BLaER1 treated with 17β-estradiol and CSF1 and Interleukin-3, amounts not matched to agents 10 nM and 100 nM (cell line): ENCODE data around the gene PLK5.

Experiments used
- H3K27ac ChIP-seq, 11 experiments: shearing (Covaris generic); formaldehyde crosslinking; 2 replicates each; pipeline ENCODE4 v1.8.1; 2022
- H3K27me3 ChIP-seq, 11 experiments: shearing (Covaris generic); formaldehyde crosslinking; 2 replicates each; pipeline ENCODE4 v1.8.1; 2022
- H3K36me3 ChIP-seq, 11 experiments: shearing (Covaris generic); formaldehyde crosslinking; 2 replicates each; pipeline ENCODE4 v1.8.1; 2022
- H3K4me1 ChIP-seq, 10 experiments: shearing (Covaris generic); formaldehyde crosslinking; 2 replicates each; pipeline ENCODE4 v1.8.1; 2022
- H3K4me2 ChIP-seq, 11 experiments: shearing (Covaris generic); formaldehyde crosslinking; 2 replicates each; pipeline ENCODE4 v1.8.1; 2022
- H3K4me3 ChIP-seq, 10 experiments: shearing (Covaris generic); formaldehyde crosslinking; 2 replicates each; pipeline ENCODE4 v1.8.1; 2022
- H3K9ac ChIP-seq, 11 experiments: shearing (Covaris generic); formaldehyde crosslinking; 2 replicates each; pipeline ENCODE4 v1.8.1; 2022
- H3K9me3 ChIP-seq, 11 experiments: shearing (Covaris generic); formaldehyde crosslinking; replicated peaks in 1 of 11; 2 replicates each; pipeline ENCODE4 v1.8.1; 2022
- H4K20me1 ChIP-seq, 11 experiments: shearing (Covaris generic); formaldehyde crosslinking; 2 replicates each; pipeline ENCODE4 v1.8.1; 2022
- Cebpa-rat ChIP-seq, 11 experiments: shearing (Covaris generic); IDR thresholded peaks; 2 replicates each; pipeline ENCODE4 v1.8.1; 2022

The PLK5 gene

DNA sequence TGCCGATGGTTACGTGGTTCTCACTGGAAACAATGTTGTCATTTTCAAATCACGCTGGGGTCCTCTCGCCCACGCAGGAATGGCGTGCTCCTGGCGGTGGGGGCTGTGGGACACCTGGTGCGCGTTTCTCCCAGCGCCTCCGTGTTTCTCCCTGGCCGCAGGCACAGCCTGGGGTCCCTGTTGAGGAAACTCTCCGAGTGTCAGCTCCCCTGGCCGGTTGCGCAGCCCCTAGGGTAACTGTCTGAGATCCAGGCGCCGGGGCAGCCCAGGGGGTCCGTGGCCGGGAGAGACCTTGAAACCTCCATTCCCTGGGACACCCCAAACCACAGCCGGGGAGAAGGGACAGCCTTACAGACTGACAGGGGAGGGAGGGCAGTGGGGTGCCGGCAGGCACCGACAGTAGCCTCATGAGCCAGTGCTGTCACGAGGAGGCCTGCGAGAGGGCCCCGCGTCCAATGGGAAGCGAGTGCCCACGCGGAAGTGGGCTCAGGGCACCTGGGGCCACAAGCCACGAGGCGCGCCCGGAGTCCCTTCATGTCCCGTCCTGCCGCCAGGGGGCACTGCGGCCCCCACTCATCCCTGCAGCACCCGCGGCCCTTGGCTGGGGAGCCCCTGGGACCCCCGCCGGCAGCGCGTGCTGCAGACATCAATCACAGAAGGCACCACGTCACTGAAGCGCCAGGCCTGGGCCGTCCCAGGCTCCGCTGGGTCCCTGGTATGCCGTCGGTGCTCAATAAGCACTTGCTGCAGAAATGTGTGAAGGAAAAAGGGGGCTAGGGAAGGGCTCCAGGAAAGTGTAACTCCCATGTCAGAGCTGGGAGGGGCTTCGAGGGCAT lies 20.6 kb upstream of the PLK5 start:
- Histone ChIP-seq H3K9me3 (peaks cover 0 to 25% (median 9%) of the 10 kb centered on the region in 11 experiments; a peak in 15 of 22 replicates), H3K4me2 (peak overlapping the region; percentile 19 to 80 (median 53); a peak in 21 of 22 replicates), H3K36me3 (no peaks in the 10 kb centered on the region), H3K4me1 (peaks cover 16 to 40% (median 23%) of the 10 kb centered on the region in 10 experiments), H3K27me3 (peaks cover 11 to 32% (median 26%) of the 10 kb centered on the region in 11 experiments; a peak in 21 of 22 replicates), H3K27ac (0 out of 22 replicates have a peak overlapping the region, but pooled peaks of 1 of the 11 experiments have one; percentile 20), H4K20me1 (no peaks in the 10 kb centered on the region; a peak in 1 of 22 replicates), H3K9ac (0 out of 22 replicates have a peak overlapping the region, but pooled peaks of 1 of the 11 experiments have one; percentile 31), H3K4me3 (no peak overlapping the region; a peak in 1 of 20 replicates)
- TF ChIP-seq Cebpa-rat (IDR thresholded peaks at IDR 0.05): no peak

DNA sequence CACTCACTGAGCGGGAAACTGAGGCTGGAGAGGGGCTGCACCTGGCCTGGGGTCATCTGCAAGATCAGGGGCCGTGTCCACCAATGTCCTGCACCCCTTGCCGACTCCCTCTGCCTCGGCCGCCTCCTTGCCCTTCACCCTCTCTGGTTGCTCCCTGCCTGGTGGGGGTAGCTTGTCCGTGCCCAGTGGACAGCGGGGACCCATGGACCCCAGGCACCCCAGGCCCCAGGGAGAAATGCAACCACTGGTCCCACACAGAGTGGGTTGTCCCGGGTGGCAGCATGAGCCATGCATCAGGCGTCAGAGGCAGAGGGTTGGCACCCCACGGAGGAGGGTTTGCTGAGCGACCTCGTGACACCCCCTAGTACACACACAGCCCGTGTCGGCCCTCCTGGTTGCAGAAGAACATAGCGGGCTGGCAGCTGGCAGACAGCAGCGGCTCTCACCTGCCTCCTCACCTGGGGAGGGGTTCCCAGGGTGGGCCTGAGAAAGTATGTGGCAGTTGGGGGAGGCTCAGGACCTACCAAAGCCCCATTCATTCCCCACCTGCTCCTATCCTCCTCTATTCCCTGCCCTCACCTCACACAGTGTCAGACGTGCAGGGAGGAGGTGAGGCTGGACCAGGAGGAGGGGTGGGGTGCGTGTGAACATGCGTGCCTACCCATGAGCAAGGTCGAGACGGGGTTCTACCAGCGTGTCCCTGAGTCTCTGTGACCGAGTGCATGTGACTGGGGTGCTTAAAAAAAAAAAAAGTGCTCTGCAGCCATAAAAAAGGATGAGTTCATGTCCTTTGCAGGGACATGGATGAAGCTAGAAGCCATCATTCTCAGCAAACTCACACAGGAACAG lies 19.7 kb upstream of the PLK5 start:
- Histone ChIP-seq H3K36me3 (no peaks in the 10 kb centered on the region), H3K9ac (no peak overlapping the region), H3K27me3 (peaks cover 11 to 32% (median 26%) of the 10 kb centered on the region in 11 experiments; a peak in 21 of 22 replicates), H3K4me2 (peak overlapping the region; percentile 19 to 80 (median 53); a peak in 20 of 22 replicates), H3K9me3 (peaks cover 0 to 25% (median 9%) of the 10 kb centered on the region in 11 experiments; a peak in 15 of 22 replicates), H4K20me1 (no peaks in the 10 kb centered on the region; a peak in 1 of 22 replicates), H3K4me1 (peaks cover 14 to 42% (median 30%) of the 10 kb centered on the region in 10 experiments), H3K4me3 (no peak overlapping the region; a peak in 1 of 20 replicates), H3K27ac (no peak overlapping the region)
- TF ChIP-seq Cebpa-rat (IDR thresholded peaks at IDR 0.05): no peak

DNA sequence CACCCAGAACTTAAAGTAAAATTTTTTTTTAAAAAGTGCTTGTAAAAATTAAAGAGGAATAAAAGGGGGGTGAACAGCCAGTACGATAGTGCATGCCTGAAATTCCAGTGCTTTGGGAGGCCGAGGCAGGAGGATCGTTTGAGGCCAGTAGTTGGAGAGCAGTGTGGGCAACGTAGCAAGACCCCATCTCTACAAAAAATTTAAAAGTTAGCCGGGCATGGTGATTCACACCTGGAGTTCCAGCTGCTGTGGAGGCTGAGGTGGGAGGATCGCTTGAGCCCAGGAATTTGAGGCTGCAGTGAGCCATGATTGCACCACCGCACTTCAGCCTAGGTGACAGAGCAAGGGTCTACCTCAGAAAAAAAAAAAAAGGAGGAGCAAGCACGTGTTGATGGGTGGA lies 18.9 kb upstream of the PLK5 start:
- no peak overlapping the region for H3K4me2 ChIP-seq
- no peak overlapping the region for H3K27ac ChIP-seq
- H3K4me1 ChIP-seq: peaks cover 19 to 50% (median 38%) of the 10 kb centered on the region in 10 experiments
- H3K9ac ChIP-seq: no peak overlapping the region
- no peak for TF ChIP-seq Cebpa-rat (IDR thresholded peaks at IDR 0.05)
- H3K36me3 ChIP-seq: no peaks in the 10 kb centered on the region
- H3K9me3 ChIP-seq: peaks cover 0 to 17% (median 5%) of the 10 kb centered on the region in 11 experiments; a peak in 15 of 22 replicates
- H3K27me3 ChIP-seq: peaks cover 15 to 36% (median 31%) of the 10 kb centered on the region in 11 experiments; a peak in 21 of 22 replicates
- H3K4me3 ChIP-seq: no peak overlapping the region
- peaks cover 0 to 4% (median 0%) of the 10 kb centered on the region in 11 experiments; a peak in 2 of 22 replicates for H4K20me1 ChIP-seq

DNA sequence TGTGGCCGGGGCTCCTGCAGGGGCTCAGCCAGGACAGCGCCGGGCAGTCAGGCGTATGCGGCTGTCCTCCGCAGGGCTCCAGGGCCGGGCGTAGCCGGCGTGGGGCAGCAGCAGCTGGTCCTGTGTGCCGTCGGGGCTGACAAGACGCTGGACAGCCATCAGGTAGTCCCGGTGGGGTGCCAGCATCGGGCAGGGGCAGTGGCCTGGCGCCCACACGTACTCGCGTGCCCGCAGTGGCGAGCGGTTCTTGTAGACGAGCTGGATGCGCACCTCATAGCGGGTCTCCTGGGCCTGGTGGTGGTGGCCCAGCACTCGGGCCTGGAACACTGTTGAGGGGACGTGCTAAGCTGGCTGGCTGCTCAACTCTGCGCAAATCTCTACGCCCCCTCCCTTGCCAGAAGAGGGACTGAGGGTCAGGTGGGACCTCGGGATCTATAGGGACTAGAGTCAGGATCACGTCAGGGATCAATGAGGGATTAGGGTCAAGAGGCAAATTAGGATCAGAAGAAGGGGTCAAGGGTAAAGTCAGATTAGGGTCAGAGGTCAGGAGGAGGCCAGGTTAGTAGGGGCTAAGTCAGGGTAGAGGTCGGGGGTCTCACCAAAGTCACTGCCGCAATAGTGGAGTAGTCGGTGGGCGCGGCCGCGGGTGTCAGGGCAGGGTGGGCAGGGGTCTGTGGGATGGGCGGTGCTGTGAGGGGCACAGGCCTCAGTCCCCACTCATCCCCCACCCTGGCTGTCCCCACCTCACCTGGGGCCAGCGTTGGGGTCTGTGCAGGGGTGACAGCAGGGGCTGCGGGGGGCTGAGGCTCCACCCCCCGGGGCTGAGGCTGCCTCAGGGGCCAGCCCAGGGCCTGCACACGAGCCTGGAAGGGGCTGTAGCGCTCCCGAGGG lies 17.6 kb upstream of the PLK5 start:
- Histone ChIP-seq H3K4me1 (peaks cover 24 to 55% (median 46%) of the 10 kb centered on the region in 10 experiments), H3K9ac (no peak overlapping the region), H3K27ac (no peak overlapping the region), H3K9me3 (peaks cover 0 to 13% (median 0%) of the 10 kb centered on the region in 11 experiments; a peak in 5 of 22 replicates), H3K4me2 (peak overlapping the region in 3 of 11 experiments; percentile 74 to 80 (median 77); a peak in 1 of 22 replicates), H3K36me3 (no peaks in the 10 kb centered on the region), H3K4me3 (no peak overlapping the region), H4K20me1 (peaks cover 0 to 11% (median 0%) of the 10 kb centered on the region in 11 experiments; a peak in 5 of 22 replicates), H3K27me3 (peaks cover 27 to 48% (median 43%) of the 10 kb centered on the region in 11 experiments)
- no peak for TF ChIP-seq Cebpa-rat (IDR thresholded peaks at IDR 0.05)

DNA sequence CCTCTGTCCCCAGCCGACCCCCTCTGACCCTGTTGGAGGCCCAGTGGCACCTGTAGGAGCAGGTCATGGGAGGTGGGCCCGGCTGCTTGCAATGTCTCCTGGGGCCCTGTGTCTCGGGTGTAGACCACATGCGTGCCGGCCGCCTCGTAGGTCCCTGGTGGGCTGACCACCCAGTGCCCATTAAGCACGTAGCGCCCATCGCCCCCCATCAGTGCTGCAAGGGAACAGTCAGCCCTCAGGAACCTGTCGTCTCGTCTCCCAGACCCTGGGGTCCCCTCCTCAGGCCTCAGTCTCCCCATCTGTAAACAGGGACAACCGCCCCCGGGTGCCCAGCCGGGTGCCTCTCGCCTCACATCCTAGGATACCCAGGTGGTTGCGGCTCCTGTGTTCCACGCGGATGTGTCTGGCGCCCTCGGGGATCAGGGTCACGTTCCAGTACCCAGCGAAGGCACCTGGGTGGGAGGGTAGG lies 16.7 kb upstream of the PLK5 start:
- Histone ChIP-seq H3K9ac (peak overlapping the region; percentile 40 to 80 (median 72); a peak in 18 of 22 replicates), H3K27me3 (peaks cover 37 to 57% (median 49%) of the 10 kb centered on the region in 11 experiments), H3K9me3 (peaks cover 0 to 13% (median 0%) of the 10 kb centered on the region in 11 experiments; a peak in 5 of 22 replicates), H3K36me3 (no peaks in the 10 kb centered on the region), H3K4me1 (peaks cover 24 to 59% (median 50%) of the 10 kb centered on the region in 10 experiments), H3K4me3 (peak overlapping the region in 8 of 10 experiments; percentile 34 to 69 (median 60); a peak in 17 of 20 replicates), H4K20me1 (peaks cover 0 to 13% (median 0%) of the 10 kb centered on the region in 11 experiments; a peak in 8 of 22 replicates), H3K4me2 (peak overlapping the region; percentile 74 to 91 (median 82)), H3K27ac (peak overlapping the region; percentile 63 to 85 (median 76); a peak in 21 of 22 replicates)
- no peak for TF ChIP-seq Cebpa-rat (IDR thresholded peaks at IDR 0.05)

DNA sequence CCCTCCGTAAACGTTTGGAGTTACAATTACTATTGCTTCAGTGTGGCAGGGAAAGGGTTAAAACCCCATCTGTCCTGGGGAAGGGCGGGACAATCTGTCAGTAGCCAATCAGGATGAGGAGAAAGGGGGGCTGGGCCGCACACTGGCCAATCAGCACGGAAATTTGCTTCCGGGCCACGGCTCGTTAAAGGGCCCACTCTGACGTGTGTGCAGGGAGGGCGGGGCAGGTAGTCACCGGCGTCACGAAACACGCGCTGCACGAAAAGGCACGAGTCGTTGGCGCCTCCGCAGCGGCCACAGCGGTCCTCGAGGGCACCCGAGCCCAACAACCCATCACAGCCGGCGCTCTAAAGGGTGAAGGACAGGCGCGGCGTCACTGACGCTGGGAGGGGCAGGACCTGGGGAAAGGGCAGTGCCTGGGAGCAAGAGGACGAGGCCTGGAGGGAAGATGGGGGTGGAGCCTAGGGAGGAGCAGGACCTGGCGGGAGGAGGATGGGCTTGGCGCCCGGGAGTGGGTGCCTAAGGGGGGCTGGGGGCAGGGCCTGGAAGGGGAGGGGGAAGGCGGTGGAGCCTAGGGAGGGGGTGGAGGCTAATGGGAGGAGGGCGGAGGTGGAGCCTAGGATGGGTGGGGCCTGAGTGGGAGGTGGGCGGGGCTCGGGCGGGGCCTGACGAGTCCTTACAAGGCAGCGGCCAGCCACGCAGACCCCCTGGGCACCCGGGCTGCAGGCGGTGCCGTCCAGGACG lies 15.9 kb upstream of the PLK5 start:
- Histone ChIP-seq H3K4me2 (peak overlapping the region; percentile 77 to 91 (median 85)), H4K20me1 (peaks cover 0 to 14% (median 3%) of the 10 kb centered on the region in 11 experiments; a peak in 8 of 22 replicates), H3K9ac (peak overlapping the region; percentile 54 to 80 (median 76)), H3K4me1 (peaks cover 24 to 57% (median 51%) of the 10 kb centered on the region in 10 experiments), H3K9me3 (peaks cover 0 to 13% (median 0%) of the 10 kb centered on the region in 11 experiments; a peak in 5 of 22 replicates), H3K4me3 (peak overlapping the region; percentile 51 to 69 (median 60)), H3K27me3 (peaks cover 44 to 57% (median 51%) of the 10 kb centered on the region in 11 experiments), H3K36me3 (no peaks in the 10 kb centered on the region), H3K27ac (peak overlapping the region; percentile 65 to 85 (median 76); a peak in 21 of 22 replicates)
- TF ChIP-seq Cebpa-rat (IDR thresholded peaks at IDR 0.05): no peak

DNA sequence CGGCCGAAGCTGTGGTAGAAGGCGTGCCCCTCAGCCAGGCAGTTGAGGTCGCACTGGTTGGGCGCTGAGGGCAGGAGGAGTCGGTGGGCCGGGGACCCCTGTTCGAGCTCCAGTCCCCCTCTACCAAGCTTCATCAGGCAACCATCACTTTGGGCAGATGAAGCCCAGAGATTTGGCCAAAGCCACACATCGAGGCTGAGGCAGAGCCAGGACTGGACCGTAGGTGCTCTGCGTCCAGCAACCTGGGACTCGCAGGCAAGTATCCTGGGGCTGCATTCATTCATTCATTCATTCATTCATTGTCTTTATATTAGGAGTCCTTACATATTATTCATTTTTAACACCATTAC lies 15.4 kb upstream of the PLK5 start:
- peak overlapping the region; percentile 73 to 91 (median 85) for H3K4me2 ChIP-seq
- H3K9ac ChIP-seq: peak overlapping the region in 5 of 11 experiments; percentile 9 to 78 (median 41); a peak in 5 of 22 replicates
- H3K36me3 ChIP-seq: no peaks in the 10 kb centered on the region
- H4K20me1 ChIP-seq: peaks cover 0 to 14% (median 4%) of the 10 kb centered on the region in 11 experiments; a peak in 8 of 22 replicates
- H3K27ac ChIP-seq: no peak overlapping the region
- peaks cover 44 to 57% (median 51%) of the 10 kb centered on the region in 11 experiments for H3K27me3 ChIP-seq
- peaks cover 0 to 13% (median 0%) of the 10 kb centered on the region in 11 experiments; a peak in 5 of 22 replicates for H3K9me3 ChIP-seq
- H3K4me1 ChIP-seq: peaks cover 19 to 55% (median 46%) of the 10 kb centered on the region in 10 experiments
- H3K4me3 ChIP-seq: peak overlapping the region; percentile 41 to 69 (median 60); a peak in 19 of 20 replicates
- TF ChIP-seq Cebpa-rat (IDR thresholded peaks at IDR 0.05): no peak
